Measurements from ENCODE around the gene HTR3E. TPM values are rescaled to one million over a fixed set of nuclear protein-coding genes. Genes with fewer than 3 reads are reported as not detected.
"Not testable (repeated sequence)": the region's sequence is repeated elsewhere in the genome, so short reads cannot be mapped to it uniquely, and the experiment has no call there.

The HTR3E gene, protein sequence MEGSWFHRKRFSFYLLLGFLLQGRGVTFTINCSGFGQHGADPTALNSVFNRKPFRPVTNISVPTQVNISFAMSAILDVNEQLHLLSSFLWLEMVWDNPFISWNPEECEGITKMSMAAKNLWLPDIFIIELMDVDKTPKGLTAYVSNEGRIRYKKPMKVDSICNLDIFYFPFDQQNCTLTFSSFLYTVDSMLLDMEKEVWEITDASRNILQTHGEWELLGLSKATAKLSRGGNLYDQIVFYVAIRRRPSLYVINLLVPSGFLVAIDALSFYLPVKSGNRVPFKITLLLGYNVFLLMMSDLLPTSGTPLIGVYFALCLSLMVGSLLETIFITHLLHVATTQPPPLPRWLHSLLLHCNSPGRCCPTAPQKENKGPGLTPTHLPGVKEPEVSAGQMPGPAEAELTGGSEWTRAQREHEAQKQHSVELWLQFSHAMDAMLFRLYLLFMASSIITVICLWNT
- not detected for polyA plus RNA-seq (ENCODE audit: insufficient read length)
- long read RNA-seq, donor 1: 0 reads
- long read RNA-seq, donor 2: 0 reads
- long read RNA-seq, donor 3: 0 reads
- long read RNA-seq, donor 4: 0 reads
- long read RNA-seq, donor 5: 0 reads
- long read RNA-seq, donor 6: 0 reads
- long read RNA-seq, donor 7: 0 reads
- long read RNA-seq, donor 8: 0 reads

DNA sequence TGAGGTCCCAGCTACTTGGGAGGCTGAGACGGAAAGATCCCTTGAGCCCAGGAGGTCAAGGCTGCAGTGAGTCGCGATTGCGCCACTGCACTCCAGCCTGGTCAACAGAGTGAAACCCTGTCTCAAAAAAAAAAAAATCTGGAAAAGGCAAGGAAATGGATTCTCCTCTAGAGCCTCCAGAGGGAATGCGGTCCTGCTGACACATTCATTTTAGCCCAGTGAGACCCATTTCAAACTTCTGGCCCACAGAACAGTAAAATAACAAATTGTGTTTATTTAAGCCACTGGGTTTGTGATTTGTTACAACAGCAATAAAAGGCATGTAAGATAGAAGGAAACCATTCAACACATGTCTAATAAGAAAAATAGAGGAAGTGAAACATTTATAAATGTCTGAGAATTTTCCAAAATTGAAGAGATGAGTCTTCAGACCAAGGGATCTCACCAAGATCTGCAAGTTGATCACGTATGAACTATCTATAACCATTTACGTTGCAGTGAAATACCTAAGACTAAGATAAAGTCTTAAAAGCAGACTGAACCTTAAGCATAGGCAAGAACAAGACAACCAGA is at the start of gene HTR3E:
TSS of gene HTR3E (plus strand) at position 254 of the 573 bp plus-strand sequence. CDS start 466 bp downstream, outside the sequence.
- no peak for DNase-seq

DNA sequence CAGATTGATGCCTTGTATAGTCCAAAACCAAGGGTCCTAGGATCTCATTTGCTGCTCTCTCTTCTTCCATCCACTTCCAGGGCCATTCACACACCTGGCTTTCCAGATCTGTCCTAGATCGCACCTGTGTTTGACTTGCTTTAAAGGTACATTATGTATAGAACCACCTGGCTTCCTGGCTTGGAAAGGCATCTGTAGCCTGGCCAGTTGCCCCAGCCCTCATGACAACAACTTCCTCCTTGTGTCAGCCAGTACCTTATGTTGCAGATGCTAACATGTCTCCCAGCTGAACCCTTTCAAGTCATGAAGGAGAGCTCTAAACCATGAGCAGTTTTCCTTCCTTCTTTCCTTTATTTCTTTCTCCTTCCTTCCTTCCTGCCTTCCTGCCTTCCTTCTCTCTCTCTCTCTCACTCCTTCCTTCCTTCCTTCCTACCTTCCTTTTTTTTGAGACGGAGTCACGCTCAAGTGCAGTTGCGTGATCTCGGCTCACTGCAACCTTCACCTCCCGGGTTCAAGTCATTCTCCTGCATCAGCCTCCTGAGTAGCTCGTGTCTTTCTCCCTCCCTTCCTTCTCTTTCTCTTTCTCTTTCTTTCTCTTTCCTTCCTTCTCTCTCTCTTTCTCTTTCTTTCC is 46.5 kb upstream of the HTR3E start:
- DNase-seq: no peak

DNA sequence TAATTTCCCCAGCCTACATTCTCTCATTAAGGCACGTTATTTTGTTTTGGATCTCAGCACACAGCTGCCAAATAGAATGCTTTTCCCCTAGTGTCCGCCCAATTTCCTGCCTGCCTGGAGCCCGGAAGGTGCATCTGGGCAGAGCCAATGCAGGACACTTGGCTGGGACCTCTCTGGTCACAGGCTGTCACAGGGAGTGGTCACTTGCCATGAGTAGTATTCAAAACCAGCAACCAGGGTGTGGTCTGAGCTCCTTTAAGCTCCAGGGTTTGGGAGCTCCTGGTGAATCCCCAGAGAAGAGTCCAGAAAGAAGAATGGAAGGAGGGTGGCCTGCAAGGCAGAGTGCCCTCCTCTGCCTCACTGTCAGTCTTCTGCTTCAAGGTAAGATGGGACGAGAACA is 44.1 kb upstream of the HTR3E start, which contains the start of gene HTR3C:
TSS of gene HTR3C (plus strand) at position 281 of the 400 bp plus-strand sequence. CDS start at position 315, 34 bp downstream.
- no peak for DNase-seq

DNA sequence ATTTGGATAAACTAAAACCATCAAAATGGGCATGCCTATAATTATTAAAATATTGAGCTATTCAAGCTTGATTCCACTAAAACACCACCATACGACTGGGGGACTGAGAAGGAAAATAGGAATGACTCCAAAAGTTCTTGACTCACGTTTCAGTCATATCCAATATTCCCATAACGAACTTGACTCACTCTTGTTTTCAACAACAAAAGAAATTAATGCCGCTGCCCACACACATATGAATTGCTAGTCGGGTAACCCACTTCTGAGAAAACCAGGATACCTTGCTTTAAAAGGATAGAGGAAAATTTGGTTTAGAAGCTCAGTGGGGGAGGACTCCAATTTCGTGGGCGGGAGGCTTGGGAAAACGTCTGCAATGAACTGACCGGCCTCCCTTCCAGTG is 38.8 kb upstream of the HTR3E start:
- no peak for DNase-seq

DNA sequence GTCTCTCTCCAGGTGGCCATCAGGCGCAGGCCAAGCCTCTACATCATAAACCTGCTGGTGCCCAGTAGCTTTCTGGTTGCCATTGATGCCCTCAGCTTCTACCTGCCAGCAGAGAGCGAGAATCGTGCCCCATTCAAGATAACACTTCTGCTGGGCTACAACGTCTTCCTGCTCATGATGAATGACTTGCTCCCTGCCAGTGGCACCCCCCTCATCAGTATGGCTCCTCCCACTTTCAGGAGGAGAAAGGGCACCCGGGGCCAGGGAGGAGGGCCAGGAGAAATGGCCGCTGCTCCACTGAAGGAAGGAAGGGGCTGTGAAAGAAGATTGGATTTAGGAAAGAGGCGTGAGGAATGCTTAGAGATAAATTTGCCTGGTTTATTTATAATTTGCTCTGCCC is 37.4 kb upstream of the HTR3E start:
- DNase-seq: no peak

DNA sequence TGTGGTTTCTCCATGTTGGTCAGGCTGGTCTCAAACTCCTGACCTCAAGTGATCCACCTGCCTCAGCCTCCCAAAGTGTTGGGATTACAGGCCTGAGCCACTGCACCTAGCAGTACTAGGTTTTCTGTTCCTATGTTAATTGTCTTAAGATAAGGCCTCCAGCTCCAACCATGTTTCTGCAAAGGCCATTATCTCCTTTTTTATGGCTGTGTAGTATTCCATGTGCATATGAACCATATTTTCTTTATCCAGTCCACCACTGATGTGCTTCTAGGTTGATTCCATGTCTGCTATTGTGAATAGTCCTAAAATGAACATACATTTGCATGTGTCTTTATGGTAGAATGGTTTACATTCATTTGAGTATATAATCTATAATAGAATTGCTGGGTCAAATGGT is 34.2 kb upstream of the HTR3E start:
- DNase-seq: no peak

DNA sequence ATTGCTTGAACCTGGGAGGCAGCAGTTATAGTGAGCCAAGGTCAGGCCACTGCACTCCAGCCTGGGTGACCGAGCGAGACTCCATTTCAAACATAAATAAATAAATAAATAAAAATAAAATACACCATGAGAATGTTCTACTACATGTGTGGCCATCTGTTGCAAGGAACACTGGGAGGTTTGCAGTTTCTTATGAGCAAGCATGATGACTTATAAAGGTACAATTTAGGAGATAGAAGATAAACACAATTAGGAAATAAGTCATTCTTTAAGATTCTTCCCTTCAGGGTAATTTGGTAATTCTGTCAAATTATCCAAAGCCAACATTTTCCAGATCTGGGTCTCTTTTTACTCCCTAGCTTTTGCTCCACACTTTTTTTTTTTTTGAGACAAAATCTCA is 30.7 kb upstream of the HTR3E start:
- no peak for DNase-seq

DNA sequence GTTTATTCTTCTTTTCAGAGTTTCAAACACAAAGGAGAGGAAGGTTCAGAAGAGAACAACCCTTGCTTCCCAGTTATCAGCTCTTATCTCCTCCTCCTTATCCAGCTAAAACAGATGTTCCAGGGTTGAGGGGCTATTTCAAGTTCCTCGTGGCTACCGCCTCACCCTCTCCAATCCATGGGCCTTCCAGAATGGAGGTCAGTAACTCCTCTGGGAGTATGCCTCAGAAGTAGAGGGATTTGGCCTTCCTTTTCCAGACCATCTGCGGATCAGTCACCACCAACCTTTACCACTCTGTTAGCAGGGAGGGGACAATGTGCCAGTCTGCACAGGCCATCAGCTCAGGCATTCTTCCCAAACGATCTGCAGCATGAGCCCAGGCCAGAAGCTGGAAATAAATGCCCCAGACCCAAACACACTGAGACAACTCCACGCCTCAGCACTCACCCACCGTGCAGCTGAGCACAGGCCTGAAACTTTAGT is 29.2 kb upstream of the HTR3E start:
- DNase-seq: no peak

DNA sequence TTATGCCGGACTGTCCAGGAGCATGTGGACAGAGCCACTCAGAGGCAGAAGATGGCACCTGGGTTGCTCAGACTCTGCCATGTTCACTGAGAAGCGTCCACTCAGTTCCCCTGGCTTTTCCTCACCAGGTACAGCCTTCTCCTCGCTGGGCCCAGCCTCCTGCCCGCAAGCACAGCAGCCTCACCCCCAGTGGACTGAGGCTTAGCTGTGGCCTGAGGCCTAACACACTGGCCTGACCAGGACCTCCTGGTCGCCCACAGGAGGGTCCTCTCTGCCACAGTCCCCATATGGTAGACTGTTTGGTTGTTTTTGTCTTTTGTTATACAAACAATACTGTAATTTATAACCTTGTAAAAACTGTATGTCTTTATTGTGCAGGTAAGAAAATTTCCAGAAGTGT is 28.5 kb upstream of the HTR3E start:
- DNase-seq: no peak

DNA sequence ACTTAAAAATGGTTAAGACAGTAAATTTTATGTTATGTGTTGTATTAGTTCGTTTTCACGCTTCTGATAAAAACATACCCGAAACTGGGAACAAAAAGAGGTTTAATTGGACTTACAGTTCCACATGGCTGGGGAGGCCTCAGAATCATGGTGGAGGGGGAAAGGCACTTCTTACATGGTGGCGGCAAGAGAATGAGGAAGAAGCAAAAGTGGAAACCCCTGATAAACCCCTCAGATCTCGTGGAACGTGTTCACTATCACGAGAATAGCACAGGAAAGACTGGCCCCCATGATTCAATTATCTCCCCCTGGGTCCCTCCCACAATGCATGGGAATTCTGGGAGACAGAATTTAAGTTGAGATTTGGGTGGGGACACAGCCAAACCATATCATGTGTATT is 25.7 kb upstream of the HTR3E start:
- not testable (repeated sequence) for DNase-seq

DNA sequence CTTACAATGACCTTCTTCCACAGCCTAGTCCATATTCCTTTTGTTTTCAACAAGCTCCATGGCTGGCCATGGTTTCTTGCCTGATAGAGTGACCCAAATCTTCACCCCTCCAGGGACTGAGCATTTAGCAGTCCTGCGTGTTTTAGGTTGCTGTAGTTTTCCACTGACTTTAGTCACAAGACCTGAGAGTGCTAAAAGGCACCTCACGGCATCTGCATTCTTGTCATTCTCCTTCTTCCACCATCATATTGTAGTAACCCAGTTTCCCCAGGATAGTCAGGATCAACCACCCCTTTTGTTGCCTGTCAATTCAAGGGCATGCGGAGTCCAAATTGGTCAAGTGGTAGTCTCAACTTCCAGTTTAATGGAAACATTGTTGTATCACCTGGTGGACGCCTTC is 23.2 kb upstream of the HTR3E start:
- DNase-seq: no peak

DNA sequence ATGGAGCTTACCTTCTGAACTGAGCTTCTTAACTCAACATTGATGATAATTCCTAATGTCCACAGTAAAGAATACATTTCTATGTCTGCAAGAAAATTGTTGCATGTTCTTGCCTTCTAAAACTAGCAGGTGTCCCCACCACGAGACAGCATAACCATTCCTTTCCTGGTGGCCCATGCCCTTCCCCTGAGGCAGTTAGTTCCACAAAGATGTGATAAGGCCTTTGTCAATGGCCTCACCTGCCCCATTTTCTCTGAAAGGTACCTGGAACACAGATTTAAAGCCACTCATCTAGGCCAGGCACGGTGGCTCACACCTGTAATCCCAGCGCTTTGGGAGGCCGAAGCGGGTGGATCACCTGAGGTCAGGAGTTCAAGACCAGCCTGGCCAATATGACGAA is 21.0 kb upstream of the HTR3E start:
- DNase-seq: no peak

DNA sequence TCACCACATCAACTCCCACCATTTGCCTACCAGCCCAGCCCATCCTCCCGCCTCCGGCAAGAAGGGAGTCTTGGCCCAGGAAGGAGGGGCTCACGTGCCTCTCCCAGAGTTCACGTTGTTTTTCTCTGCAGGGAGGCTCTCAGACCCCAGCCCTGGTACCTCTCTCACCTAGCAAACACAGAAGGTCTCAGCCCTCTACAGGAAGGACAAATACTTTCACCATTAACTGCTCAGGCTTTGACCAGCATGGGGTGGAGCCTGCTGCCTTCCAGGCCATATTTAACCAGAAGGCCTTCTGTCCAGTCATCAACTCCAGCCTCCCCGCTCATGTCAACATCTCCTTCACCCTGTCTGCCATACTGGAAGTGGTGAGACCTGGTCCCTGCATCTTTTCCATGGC is 19.0 kb upstream of the HTR3E start:
- no peak for DNase-seq

DNA sequence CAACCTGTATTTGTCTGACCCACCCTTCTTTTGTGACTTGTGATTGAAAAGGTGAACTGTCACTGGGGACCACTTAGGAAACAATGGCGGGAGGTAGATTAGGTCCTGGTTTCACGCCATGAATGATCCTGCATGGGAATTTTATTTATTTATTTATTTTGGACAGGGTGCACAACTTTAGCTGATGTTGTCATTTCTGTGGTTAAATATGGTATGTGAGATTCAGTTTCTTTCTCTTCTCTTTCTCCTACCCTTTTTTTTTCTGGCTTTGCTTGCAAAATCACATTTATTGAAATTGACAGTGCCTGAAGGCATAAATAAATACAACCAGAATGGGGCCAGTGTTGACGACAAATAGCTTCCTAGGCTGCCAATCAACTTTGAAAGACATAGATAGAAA is 18.0 kb upstream of the HTR3E start:
- no peak for DNase-seq

DNA sequence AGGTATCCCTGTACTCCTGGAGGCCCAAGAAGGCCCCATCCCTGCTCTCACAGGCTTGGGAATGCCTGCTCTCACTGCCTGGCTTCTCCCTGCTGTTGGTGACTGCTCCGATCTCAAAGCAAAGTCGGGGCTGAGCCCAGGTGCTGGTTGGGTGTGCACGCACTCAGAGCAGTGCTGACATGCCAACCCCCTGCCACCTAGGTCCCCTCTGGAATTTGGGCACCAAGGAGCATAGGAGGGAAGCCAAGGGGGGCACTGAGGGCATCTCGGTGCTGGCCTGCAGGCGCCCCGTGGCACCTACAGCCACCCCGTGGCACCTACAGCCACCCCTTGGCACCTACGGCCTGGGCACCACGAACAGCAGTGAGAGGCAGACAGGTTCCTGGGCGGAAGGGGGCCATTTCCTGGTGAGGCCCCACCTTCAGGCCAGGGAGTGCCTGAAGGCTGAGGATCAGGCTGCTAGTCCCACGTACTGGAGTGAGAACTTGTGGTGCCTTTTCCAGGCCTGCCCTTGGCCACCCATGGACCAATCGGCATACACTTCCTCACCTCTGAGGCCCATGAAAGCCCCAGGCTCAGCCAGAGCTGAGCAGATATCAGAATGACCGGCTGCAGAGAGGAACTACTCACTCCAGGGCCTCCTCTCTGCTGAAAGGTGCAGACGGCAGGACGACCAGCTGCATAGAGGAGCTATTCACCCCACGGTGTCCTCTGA is 15.6 kb upstream of the HTR3E start:
- DNase-seq: no peak

DNA sequence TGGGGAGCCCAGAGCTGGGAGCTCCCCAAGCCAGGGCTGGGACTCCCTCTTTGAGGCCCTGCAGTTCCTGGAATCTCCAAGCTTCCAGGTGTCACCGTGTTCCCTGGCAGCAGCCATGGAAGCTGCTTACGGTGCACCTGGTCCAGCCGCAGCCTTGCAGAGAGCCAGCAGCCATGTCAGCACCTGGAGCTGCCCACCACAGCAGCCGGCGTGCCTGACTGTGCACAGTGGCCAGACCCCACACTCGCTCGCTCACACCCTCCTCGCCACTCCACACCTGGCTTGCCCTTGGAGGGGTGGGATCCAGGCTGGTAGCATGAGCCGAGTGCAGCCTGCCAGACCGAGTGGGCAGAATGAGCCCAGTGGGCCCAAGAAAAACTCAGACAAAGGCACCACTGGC is 14.8 kb upstream of the HTR3E start:
- no peak for DNase-seq

DNA sequence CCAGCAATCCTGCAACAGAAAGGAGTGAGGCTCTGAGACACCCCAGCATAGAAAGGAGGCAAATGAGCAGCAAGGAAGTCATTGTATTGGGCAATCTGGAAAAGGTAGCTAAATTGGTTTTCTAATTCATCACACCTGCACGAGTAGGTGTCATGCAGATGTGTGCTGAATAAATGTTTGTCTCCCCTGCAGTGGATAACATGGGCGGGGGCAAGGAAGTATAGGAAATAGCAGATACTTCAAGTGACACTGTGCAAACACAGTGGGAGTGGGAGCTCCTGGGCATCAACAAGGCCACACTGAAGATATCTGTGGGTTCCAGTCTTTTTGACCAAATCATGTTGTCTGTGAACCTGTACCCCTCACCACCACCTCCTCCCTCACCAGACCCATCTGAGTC is 14.4 kb upstream of the HTR3E start:
- no peak for DNase-seq

DNA sequence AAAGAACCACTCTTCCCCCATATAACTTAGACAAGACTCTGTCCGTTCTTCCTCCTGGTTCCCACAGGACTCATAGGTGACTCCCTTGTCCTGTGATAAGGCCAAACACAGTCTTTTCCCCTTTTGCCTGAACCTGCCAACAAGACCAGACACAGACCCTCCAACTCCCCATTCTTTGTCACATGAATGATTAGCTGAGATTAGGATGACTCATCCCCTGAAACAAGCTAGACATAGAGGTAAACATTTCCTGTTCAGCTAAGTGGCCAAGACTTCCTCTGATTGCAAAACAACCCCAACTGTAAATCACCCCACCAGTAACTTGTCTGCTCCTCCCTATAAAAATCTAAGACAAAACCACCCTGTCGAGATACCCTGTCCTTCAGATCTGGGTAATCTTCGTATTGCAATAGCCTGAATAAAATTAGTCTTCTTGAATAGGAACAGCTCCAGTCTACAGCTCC is 11.4 kb upstream of the HTR3E start:
- no peak for DNase-seq

DNA sequence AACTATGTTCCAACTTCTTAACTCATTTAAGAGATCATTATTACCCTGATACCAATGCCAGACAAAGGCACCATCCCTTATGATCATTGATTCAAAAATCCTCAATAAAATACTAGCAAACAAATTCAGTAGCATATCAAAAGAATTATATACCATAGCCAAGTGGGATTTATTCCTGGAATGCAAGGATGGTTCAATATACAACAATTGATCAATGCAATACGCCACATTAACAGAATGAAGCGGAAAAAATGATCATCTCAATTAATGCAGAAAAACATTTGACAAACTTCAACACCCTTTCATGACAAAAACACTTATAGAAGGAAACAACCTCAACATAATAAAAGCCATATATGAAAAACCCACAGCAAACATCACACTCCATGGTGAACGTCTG is 4.7 kb upstream of the HTR3E start:
- no peak for DNase-seq

DNA sequence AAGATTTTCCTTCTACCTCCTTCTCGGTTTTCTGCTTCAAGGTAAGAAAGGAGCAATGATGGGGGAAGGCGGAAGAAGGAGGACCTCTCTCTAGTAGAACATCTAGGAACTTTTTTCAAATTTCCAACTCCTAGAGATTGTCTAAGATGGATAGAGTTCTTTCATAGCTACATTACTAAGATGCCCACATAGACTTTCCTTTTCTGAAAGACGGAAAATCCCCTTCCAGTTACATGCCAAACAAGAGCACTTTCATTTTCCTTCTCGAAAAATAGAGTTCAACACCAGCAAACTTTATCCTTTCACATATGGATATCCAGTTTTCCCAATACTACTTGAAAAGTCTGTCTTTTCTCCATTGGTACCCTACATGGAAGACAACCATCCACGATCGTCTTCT is 692 bp downstream of the HTR3E start:
- DNase-seq: no peak

DNA sequence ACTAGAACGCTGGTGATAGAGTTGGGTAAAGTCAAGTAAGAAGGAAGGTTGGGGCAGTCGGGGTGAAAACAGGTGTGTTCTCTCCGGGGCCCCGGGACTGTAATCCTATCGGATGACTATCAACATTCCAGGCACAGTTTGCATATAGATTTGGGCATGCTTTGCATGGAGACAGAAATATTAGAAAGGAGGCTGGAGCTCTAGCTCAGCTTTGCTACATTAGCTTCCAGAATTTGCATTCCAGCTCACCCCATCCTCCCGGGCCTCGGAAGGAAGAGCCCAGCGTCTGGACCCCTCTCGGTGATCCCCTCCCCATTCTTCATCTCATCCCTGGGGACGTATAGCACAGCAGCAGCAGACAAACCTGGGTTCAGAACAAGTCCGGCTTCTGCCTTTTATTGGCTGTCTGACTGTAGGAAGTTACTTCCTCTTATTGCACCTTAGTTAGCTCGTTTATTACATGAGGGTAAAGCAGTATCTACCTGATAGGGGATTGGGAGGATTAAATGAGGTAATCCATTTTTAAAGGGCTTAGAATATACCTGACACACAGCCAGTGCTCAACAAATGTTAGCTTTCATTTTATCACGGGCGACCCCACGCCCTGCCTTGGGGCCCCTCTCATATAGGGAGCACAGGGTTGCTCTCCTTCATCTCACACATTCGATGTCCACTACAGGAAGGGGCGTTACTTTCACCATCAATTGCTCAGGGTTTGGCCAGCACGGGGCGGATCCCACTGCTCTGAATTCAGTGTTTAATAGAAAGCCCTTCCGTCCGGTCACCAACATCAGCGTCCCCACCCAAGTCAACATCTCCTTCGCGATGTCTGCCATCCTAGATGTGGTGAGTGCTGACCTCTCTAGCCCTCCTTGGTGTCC is 3.2 kb downstream of the HTR3E start:
- no peak for DNase-seq
